NCI-H128 (cell line): Measurements from ENCODE around the gene CCNA2.

Experiments used
- DNase-seq: peaks from one replicate; lab custom pipeline; 2025; ENCODE audit not compliant: unreplicated experiment; lab: John Stamatoyannopoulos, UW

Gene CCNA2

DNA sequence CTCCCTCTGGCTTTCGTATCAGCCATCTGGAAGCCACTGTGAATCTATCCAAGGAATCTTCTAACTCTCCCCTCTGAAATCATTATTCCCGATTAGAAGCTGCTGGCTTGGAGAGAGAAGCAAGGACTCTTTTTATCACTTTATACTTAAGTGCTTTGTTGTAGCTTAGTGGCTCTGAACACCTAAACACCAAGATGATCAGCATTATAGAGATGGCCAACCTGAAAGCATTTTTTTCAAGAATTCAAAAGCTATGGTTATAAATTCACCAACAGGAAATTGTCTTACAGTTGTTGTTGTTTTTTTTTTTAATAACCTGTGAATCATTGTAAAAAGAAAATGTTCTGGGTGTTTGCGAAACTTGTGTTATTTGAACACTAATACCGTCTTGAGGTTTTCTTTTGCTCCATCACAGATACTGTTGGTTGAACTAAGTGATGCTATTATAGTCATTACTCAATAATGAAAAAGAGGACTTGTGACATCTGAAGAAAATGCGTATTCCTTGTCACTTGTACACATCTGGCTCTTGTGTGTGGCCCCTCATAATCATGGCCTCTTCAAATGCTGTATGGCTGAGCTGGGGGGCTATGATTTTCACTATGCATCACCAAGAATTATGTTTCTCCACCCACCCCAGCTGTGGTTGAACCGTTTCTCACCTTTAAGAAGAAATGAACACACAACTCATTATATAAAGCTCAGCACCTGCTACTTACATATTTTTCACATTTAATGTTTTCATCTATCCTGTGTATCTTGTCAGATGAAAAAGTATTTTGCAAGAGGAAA, 46.9 kb downstream of the CCNA2 start:
- no peak for DNase-seq

GRCh38 chr4:121773883-121774282, 49.8 kb downstream of the CCNA2 start:
- DNase-seq: no peak

DNA sequence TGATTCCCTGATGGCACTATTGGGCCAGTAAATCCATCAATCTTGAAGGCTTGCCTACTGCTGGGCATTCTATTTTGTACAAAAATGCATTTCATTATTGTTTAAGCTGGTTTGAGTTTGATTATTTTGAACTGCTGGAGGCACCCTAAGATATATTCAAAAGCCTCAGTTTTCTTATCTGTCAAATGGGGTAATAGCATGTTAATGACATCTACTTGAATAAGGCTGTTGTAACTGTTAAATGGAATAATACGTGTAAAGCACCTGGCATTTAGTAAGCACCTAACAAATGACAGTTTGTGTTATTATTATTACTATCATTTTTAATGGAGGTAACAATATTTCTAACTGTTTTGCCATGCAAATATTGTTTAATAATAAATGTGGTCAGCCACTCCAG, 51.8 kb downstream of the CCNA2 start:
- no peak for DNase-seq

DNA sequence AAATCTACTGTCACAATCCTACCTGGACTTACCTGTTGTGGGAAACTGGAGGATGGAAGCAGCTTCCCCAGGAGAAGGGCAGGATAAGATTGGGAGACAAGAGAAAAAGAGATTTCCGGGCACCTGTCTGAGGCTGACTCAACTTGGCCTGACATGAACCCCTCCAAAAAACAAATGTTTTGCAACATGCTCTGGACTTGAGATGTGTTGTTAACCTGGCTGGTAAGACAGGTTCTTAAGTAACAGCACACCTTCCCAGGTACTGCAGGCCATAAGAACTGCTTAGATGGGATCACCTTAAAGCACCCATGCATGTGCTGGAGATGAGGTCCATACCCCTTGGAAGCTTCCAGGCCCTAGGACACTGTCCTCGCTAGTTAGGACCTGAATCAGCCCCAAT, 54.3 kb downstream of the CCNA2 start:
- no peak for DNase-seq

- DNase-seq: no peak
Measured at GRCh38 chr4:121767166-121767565, 56.5 kb downstream of the CCNA2 start.
